Lower leg skin (tissue), 4 donors: ENCODE measurements around the gene PATJ. TPM values are rescaled to one million over a fixed set of nuclear protein-coding genes. Genes with fewer than 3 reads are reported as not detected.

Source experiments
- DNase-seq, 2 donors: peaks; one replicate each; pipeline ENCODE4 v3.0.0-alpha.2; 2019; ENCODE audit warnings: low spot score in 2 of 2
- H3K4me3 ChIP-seq: fragments of 200-600 bp; sonication (generic); 2 replicates; pipeline ENCODE4 v1.5.1; 2017; ENCODE audit warnings: mild to moderate bottlenecking, low read depth; ENCODE audit not compliant: poor library complexity, severe bottlenecking
- CTCF ChIP-seq, 3 donors: fragments of 450-650 bp; IDR thresholded peaks; one replicate each; pipeline ENCODE4 v1.5.1; 2016; ENCODE audit warnings: antibody characterized with exemption in 3 of 3, mild to moderate bottlenecking in 3 of 3, moderate library complexity in 2 of 3
- POLR2A ChIP-seq, 2 donors: fragments of 450-650 bp; IDR thresholded peaks; one replicate each; pipeline ENCODE4 v1.6.1; 2016 to 2017; ENCODE audit warnings: antibody characterized with exemption in 2 of 2, mild to moderate bottlenecking in 1 of 2, moderate library complexity in 1 of 2
- WGBS, 2 donors: methylation state at CpG; one replicate each; pipeline ENCODE4 v1.1.5; 2018; 5-methylcytosine and 5-hydroxymethylcytosine counted together
- intact Hi-C: fragments of 100-400 bp; cut with DNase I; formaldehyde crosslinking; loops from one replicate; pipeline ENCODE4 v1.15.0; 2023; ENCODE audit warnings: low total_unique reads
- total RNA-seq, 4 donors: library from RNA; depleted of rRNA; stranded (reverse); fragments of >200 nt; gene quantifications; one replicate each; pipeline ENCODE4 v1.1.0, GENCODE V29; 2016

The PATJ gene
- total RNA-seq, 4 donors from 2014 or later, result 50.5 to 89.3 (median 64.5) TPM

GRCh38 chr1:61746813-61747212, 4.5 kb downstream of the PATJ start:
- WGBS, 2 donors, result 0 to 69% methylated on average over 1 of the region's 1 CpG
- TF ChIP-seq POLR2A (IDR thresholded peaks at IDR 0.05) (no peak), CTCF (IDR thresholded peaks at IDR 0.05) (no peak)
- no peak for DNase-seq
- intact Hi-C loops, result no loop called here
- no peak overlapping the region for H3K4me3 ChIP-seq

GRCh38 chr1:61748566-61748965, 6.3 kb downstream of the PATJ start:
- no peak for TF ChIP-seq POLR2A (IDR thresholded peaks at IDR 0.05)
- TF ChIP-seq CTCF (IDR thresholded peaks at IDR 0.05), result no peak
- 87 to 97% methylated on average over 4 of the region's 4 CpGs for WGBS, 2 donors
- peak in 1 of 2 donors; percentile 7 for DNase-seq
- H3K4me3 ChIP-seq, result no peak overlapping the region
- intact Hi-C loops, result no loop called here

GRCh38 chr1:61749574-61749973, 7.3 kb downstream of the PATJ start:
- peak in 1 of 2 donors; percentile 3 for DNase-seq
- 89 to 95% methylated on average over 2 of the region's 2 CpGs for WGBS, 2 donors
- intact Hi-C loops, result no loop called here
- TF ChIP-seq CTCF (IDR thresholded peaks at IDR 0.05), result no peak
- no peak for TF ChIP-seq POLR2A (IDR thresholded peaks at IDR 0.05)
- H3K4me3 ChIP-seq, result no peak overlapping the region

GRCh38 chr1:61752921-61753389, 10.7 kb downstream of the PATJ start:
- intact Hi-C loops, result no loop called here
- no peak overlapping the region for H3K4me3 ChIP-seq
- TF ChIP-seq CTCF (IDR thresholded peaks at IDR 0.05), result no peak
- TF ChIP-seq POLR2A (IDR thresholded peaks at IDR 0.05), result no peak
- WGBS, 2 donors, result 58 to 59% methylated on average over 1 of the region's 1 CpG
- DNase-seq, result no peak

GRCh38 chr1:61753998-61754508, 11.8 kb downstream of the PATJ start:
- 92 to 93% methylated on average over 1 of the region's 1 CpG for WGBS, 2 donors
- no peak for TF ChIP-seq CTCF (IDR thresholded peaks at IDR 0.05)
- TF ChIP-seq POLR2A (IDR thresholded peaks at IDR 0.05), result no peak
- intact Hi-C loops, result no loop called here
- no peak for DNase-seq
- H3K4me3 ChIP-seq, result no peak overlapping the region

GRCh38 chr1:61754545-61754944, 12.3 kb downstream of the PATJ start:
- intact Hi-C loops, result no loop called here
- no peak for DNase-seq
- no peak overlapping the region for H3K4me3 ChIP-seq
- TF ChIP-seq CTCF (IDR thresholded peaks at IDR 0.05), result no peak
- TF ChIP-seq POLR2A (IDR thresholded peaks at IDR 0.05), result no peak
- 78 to 79% methylated on average over 4 of the region's 4 CpGs for WGBS, 2 donors
